ENCODE data around the gene RAD18. TPM values are rescaled to one million over a fixed set of nuclear protein-coding genes. Genes with fewer than 3 reads are reported as not detected.

Gene RAD18
- total and polyA plus RNA-seq, 7 donors, result 3.5 to 25.8 (median 6.4) TPM

- Histone ChIP-seq H3K36me3 (no peaks in the 10 kb centered on the region), H3K4me1 (no peaks in the 10 kb centered on the region), H3K9me3 (peaks cover 0 to 8% (median 1%) of the 10 kb centered on the region in 4 donors), H3K27ac (no peak overlapping the region), H3K27me3 (peaks cover 0 to 15% (median 0%) of the 10 kb centered on the region in 3 donors), H3K4me3 (no peak overlapping the region)
- 87 to 94% methylated on average over 9 of the region's 9 CpGs for WGBS, 2 donors
- DNase-seq, result no peak
- TF ChIP-seq EP300 (IDR thresholded peaks at IDR 0.05) (no peak), CTCF (IDR thresholded peaks at IDR 0.05) (no peak), POLR2AphosphoS5 (IDR thresholded peaks at IDR 0.05) (no peak), POLR2A (IDR thresholded peaks at IDR 0.05) (no peak)
- intact Hi-C loops (cut with DNase I), result no loop called here
Measured at GRCh38 chr3:8981296-8981695, 18.0 kb upstream of the RAD18 start.

GRCh38 chr3:8980756-8981257 lies 17.5 kb upstream of the RAD18 start:
- peaks cover 0 to 8% (median 1%) of the 10 kb centered on the region in 4 donors for H3K9me3 ChIP-seq
- no peak for DNase-seq
- intact Hi-C loops (cut with DNase I), result no loop called here
- H3K4me3 ChIP-seq, result no peak overlapping the region
- 69 to 78% methylated on average over 6 of the region's 6 CpGs for WGBS, 2 donors
- no peak overlapping the region for H3K27ac ChIP-seq
- H3K36me3 ChIP-seq, result no peaks in the 10 kb centered on the region
- H3K27me3 ChIP-seq, result peaks cover 0 to 15% (median 0%) of the 10 kb centered on the region in 3 donors
- no peak for TF ChIP-seq POLR2A (IDR thresholded peaks at IDR 0.05)
- no peak for TF ChIP-seq EP300 (IDR thresholded peaks at IDR 0.05)
- TF ChIP-seq POLR2AphosphoS5 (IDR thresholded peaks at IDR 0.05), result no peak
- TF ChIP-seq CTCF (IDR thresholded peaks at IDR 0.05), result no peak
- H3K4me1 ChIP-seq, result no peaks in the 10 kb centered on the region

GRCh38 chr3:8979262-8979661 lies 16.0 kb upstream of the RAD18 start:
- Histone ChIP-seq H3K36me3 (no peaks in the 10 kb centered on the region), H3K27me3 (peaks cover 0 to 22% (median 0%) of the 10 kb centered on the region in 3 donors), H3K9me3 (peaks cover 0 to 8% (median 1%) of the 10 kb centered on the region in 4 donors), H3K27ac (no peak overlapping the region), H3K4me1 (no peaks in the 10 kb centered on the region), H3K4me3 (no peak overlapping the region)
- TF ChIP-seq POLR2AphosphoS5 (IDR thresholded peaks at IDR 0.05), result no peak
- TF ChIP-seq POLR2A (IDR thresholded peaks at IDR 0.05), result no peak
- no peak for TF ChIP-seq CTCF (IDR thresholded peaks at IDR 0.05)
- no peak for TF ChIP-seq EP300 (IDR thresholded peaks at IDR 0.05)
- intact Hi-C loops (cut with DNase I), result no loop called here
- DNase-seq, result no peak
- 91 to 96% methylated on average over 1 of the region's 1 CpG for WGBS, 2 donors

GRCh38 chr3:8978551-8978950 lies 15.3 kb upstream of the RAD18 start:
- peaks cover 0 to 22% (median 0%) of the 10 kb centered on the region in 3 donors for H3K27me3 ChIP-seq
- H3K36me3 ChIP-seq, result no peaks in the 10 kb centered on the region
- intact Hi-C loops (cut with DNase I), result no loop called here
- no peak for DNase-seq
- no peak overlapping the region for H3K27ac ChIP-seq
- TF ChIP-seq EP300 (IDR thresholded peaks at IDR 0.05), result no peak
- TF ChIP-seq POLR2AphosphoS5 (IDR thresholded peaks at IDR 0.05), result no peak
- TF ChIP-seq POLR2A (IDR thresholded peaks at IDR 0.05), result no peak
- no peak for TF ChIP-seq CTCF (IDR thresholded peaks at IDR 0.05)
- 82 to 84% methylated on average over 3 of the region's 3 CpGs for WGBS, 2 donors
- H3K9me3 ChIP-seq, result peaks cover 0 to 8% (median 1%) of the 10 kb centered on the region in 4 donors
- no peak overlapping the region for H3K4me3 ChIP-seq
- no peaks in the 10 kb centered on the region for H3K4me1 ChIP-seq

All from sigmoid colon (tissue), 7 donors.